H1 (cell line): ENCODE measurements around the gene IREB2. TPM values are rescaled to one million over a fixed set of nuclear protein-coding genes. Genes with fewer than 3 reads are reported as not detected.

Experiments used
- CHD7 ChIP-seq: fragments of 300-600 bp; sonication (generic); IDR thresholded peaks from 2 replicates; pipeline ENCODE4 v1.7.1; 2012; ENCODE audit warnings: low read length, moderate library complexity, mild to moderate bottlenecking, inconsistent platforms; ENCODE audit not compliant: insufficient replicate concordance
- polyA plus RNA-seq, 7 experiments: library from polyadenylated mRNA; depleted of rRNA in 3 of 7; stranded (reverse) in 5 of 7; unstranded in 2 of 7; fragments of >200 nt in 5 of 7; fragments of 200-250 nt in 2 of 7; gene quantifications; 1 replicate in 5 of 7; 2 replicates in 1 of 7; 4 replicates in 1 of 7; pipeline versions ENCODE4 v1.2.1 to v1.2.3, GENCODE V29; 2011 to 2013; ENCODE audit warnings: missing spikeins in 2 of 7, mixed read lengths in 2 of 7
- total RNA-seq: library from RNA; stranded (reverse); fragmentation: NEBNext Ultra II Directional; extraction: Animal tissue kit (Norgen Biotek cat#: 25700); gene quantifications from 2 replicates; pipeline ENCODE4 v1.2.1, GENCODE V29; 2021

The IREB2 gene
- total and polyA plus RNA-seq, 2 of the 8 experiments (the other 6 are each of a cell fraction or from before 2014, with no cell fraction given), result 21.0 to 103 TPM

GRCh38 chr15:78469031-78469430 lies 31.0 kb downstream of the IREB2 start (continued):
- no peak for TF ChIP-seq CHD7
